ENCODE results near the gene RXFP4. TPM values are rescaled to one million over a fixed set of nuclear protein-coding genes. Genes with fewer than 3 reads are reported as not detected.

Gene RXFP4
- total RNA-seq, 2 experiments from 2014 or later, result 0.34 TPM; not detected in 1

- Histone ChIP-seq H3K4me2 (ENCODE audit: low read length) (no peak overlapping the region), H3K4me1 (ENCODE audit: insufficient read depth, low read length, poor library complexity, severe bottlenecking) (peaks cover 18% of the 10 kb centered on the region), H3K9me2 (ENCODE audit: insufficient read depth, low read length) (no peaks in the 10 kb centered on the region), H3K9me3 (ENCODE audit: low read length) (no peaks in the 10 kb centered on the region), H2AFZ (ENCODE audit: low read length) (no peak overlapping the region), H3K27ac (ENCODE audit: low read depth, low read length, poor library complexity, severe bottlenecking) (no peak overlapping the region), H3K79me2 (ENCODE audit: insufficient read depth, low read depth, low read length) (no peaks in the 10 kb centered on the region; the same call in 1 of the 2 replicates), H4K20me1 (ENCODE audit: insufficient read depth, low read length) (no peaks in the 10 kb centered on the region), H3K4me3 (ENCODE audit: low read depth, low read length, poor library complexity, severe bottlenecking) (no peak overlapping the region), H3K36me3 (ENCODE audit: insufficient read depth, low read length) (peaks cover 98% of the 10 kb centered on the region)
- no peak for DNase-seq (ENCODE audit: low spot score)
- POLR2A ChIA-PET, result interaction anchor here (0.8 to 2.3 kb wide), 3 partner anchors 9 to 26 kb away, joined by 4 to 6 read pairs (median 6); no protein-coding TSS in a partner anchor
- TF ChIP-seq EZH2phosphoT487 (IDR thresholded peaks at IDR 0.05; ENCODE audit: borderline replicate concordance, low read depth, low read length) (no peak), CTCF (conservative IDR thresholded peaks at IDR 0.05; ENCODE audit: low read length) (no peak)
- CTCF ChIA-PET (ENCODE audit: unreplicated experiment), result no interaction called here
- no TSS peak for BruUV-seq (replicated peaks)
- intact Hi-C loops (cut with micrococcal nuclease; ENCODE audit: unreplicated experiment), result no loop called here
Observed at GRCh38 chr1:155954645-155955044, 13.2 kb downstream of the RXFP4 start.

GRCh38 chr1:155957411-155957915 lies 16.0 kb downstream of the RXFP4 start:
- TF ChIP-seq EZH2phosphoT487 (IDR thresholded peaks at IDR 0.05; ENCODE audit: borderline replicate concordance, low read depth, low read length) (no peak), CTCF (conservative IDR thresholded peaks at IDR 0.05; ENCODE audit: low read length) (no peak)
- Histone ChIP-seq H2AFZ (ENCODE audit: low read length) (no peak overlapping the region), H3K4me3 (ENCODE audit: low read depth, low read length, poor library complexity, severe bottlenecking) (no peak overlapping the region), H3K9me3 (ENCODE audit: low read length) (no peaks in the 10 kb centered on the region), H4K20me1 (ENCODE audit: insufficient read depth, low read length) (no peaks in the 10 kb centered on the region), H3K36me3 (ENCODE audit: insufficient read depth, low read length) (peaks cover 97% of the 10 kb centered on the region), H3K4me2 (ENCODE audit: low read length) (no peak overlapping the region), H3K4me1 (ENCODE audit: insufficient read depth, low read length, poor library complexity, severe bottlenecking) (peaks cover 42% of the 10 kb centered on the region), H3K27ac (ENCODE audit: low read depth, low read length, poor library complexity, severe bottlenecking) (no peak overlapping the region), H3K9me2 (ENCODE audit: insufficient read depth, low read length) (no peaks in the 10 kb centered on the region), H3K79me2 (ENCODE audit: insufficient read depth, low read depth, low read length) (no peaks in the 10 kb centered on the region; the same call in 1 of the 2 replicates)
- intact Hi-C loops (cut with micrococcal nuclease; ENCODE audit: unreplicated experiment), result no loop called here
- ChIA-PET CTCF (ENCODE audit: unreplicated experiment) (no interaction called here), POLR2A (interaction anchor here (1.6 to 2.5 kb wide), 2 partner anchors 20 to 22 kb away, joined by 4 to 14 read pairs; partner anchors contain the start of gene ARHGEF2)
- DNase-seq (ENCODE audit: low spot score), result no peak
- BruUV-seq (replicated peaks), result no TSS peak

- peak; percentile 67 for DNase-seq (ENCODE audit: low spot score)
- CTCF ChIA-PET (ENCODE audit: unreplicated experiment), result no interaction called here
Observed at GRCh38 chr1:155960081-155960745, 18.8 kb downstream of the RXFP4 start.

More at GRCh38 chr1:155960081-155960745, 18.8 kb downstream of the RXFP4 start:
- intact Hi-C loops (cut with micrococcal nuclease; ENCODE audit: unreplicated experiment), result loop anchor here (1.0 kb wide), 1 partner anchor 14 kb away; no protein-coding TSS in a partner anchor
- Histone ChIP-seq H4K20me1 (ENCODE audit: insufficient read depth, low read length) (no peaks in the 10 kb centered on the region), H3K27ac (ENCODE audit: low read depth, low read length, poor library complexity, severe bottlenecking) (peak overlapping the region; percentile 72), H3K4me1 (ENCODE audit: insufficient read depth, low read length, poor library complexity, severe bottlenecking) (peaks cover 42% of the 10 kb centered on the region), H2AFZ (ENCODE audit: low read length) (no peak overlapping the region), H3K9me2 (ENCODE audit: insufficient read depth, low read length) (no peaks in the 10 kb centered on the region), H3K36me3 (ENCODE audit: insufficient read depth, low read length) (peaks cover 89% of the 10 kb centered on the region), H3K79me2 (ENCODE audit: insufficient read depth, low read depth, low read length) (no peaks in the 10 kb centered on the region; the same call in 1 of the 2 replicates), H3K9me3 (ENCODE audit: low read length) (no peaks in the 10 kb centered on the region), H3K4me2 (ENCODE audit: low read length) (peak overlapping the region; percentile 66), H3K4me3 (ENCODE audit: low read depth, low read length, poor library complexity, severe bottlenecking) (peak overlapping the region; percentile 33)
- POLR2A ChIA-PET, result interaction anchor here (0.5 to 1.6 kb wide), 8 partner anchors 11 to 24 kb away, joined by 3 to 10 read pairs (median 4); partner anchors contain the start of gene ARHGEF2
- TF ChIP-seq EZH2phosphoT487 (IDR thresholded peaks at IDR 0.05; ENCODE audit: borderline replicate concordance, low read depth, low read length), result no peak
- TF ChIP-seq CTCF (conservative IDR thresholded peaks at IDR 0.05; ENCODE audit: low read length), result no peak
- no TSS peak for BruUV-seq (replicated peaks)

Measured in OCI-LY7 (cell line).